Iris pigment epithelial cell (primary cell): Measurements from ENCODE around the gene BFAR.
"Not testable (repeated sequence)": the region's sequence is repeated elsewhere in the genome, so short reads cannot be mapped to it uniquely, and the experiment has no call there.

Experiments used
- DNase-seq: peaks from one replicate; pipeline ENCODE4 v3.0.0-alpha.2; 2011; ENCODE audit warnings: low read depth

BFAR gene

GRCh38 chr16:14701859-14702258 is 69.1 kb downstream of the BFAR start:
- not testable (repeated sequence) for DNase-seq

- not testable (repeated sequence) for DNase-seq
Measured at GRCh38 chr16:14702672-14703071, 69.9 kb downstream of the BFAR start.

- DNase-seq: not testable (repeated sequence)
Measured at GRCh38 chr16:14703156-14704011, 70.6 kb downstream of the BFAR start, which contains the start of gene NPIPA3. NPIPA3 (plus strand) TSS chr16:14703411; CDS start chr16:14708944, 5,533 bp downstream.
